ENCODE data around the gene CTAGE1. TPM values are rescaled to one million over a fixed set of nuclear protein-coding genes. Genes with fewer than 3 reads are reported as not detected.
"Not testable (repeated sequence)": the region's sequence is repeated elsewhere in the genome, so short reads cannot be mapped to it uniquely, and the experiment has no call there.

The CTAGE1 gene
- total and polyA plus RNA-seq, 7 donors, result not detected

DNA sequence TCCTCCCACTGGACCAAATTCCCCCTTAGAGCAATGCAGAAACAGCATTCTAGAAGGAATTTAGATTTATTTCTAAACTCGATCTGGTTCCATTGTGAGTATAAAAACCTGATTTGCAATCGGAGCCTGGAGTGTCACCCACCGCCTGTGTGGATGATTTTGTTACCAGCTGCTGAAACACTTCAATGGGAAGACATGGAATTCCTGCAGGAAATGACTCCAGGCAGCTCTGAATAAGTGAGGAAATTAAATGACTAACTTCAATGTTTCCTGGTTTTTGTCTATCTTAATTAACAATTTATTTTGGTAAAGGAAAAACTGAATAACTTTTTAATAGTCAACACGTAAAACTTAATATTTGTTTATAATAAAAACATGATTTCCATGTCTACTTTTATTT, 19.3 kb downstream of the CTAGE1 start:
- no peak overlapping the region for H3K4me3 ChIP-seq
- H3K9me3 ChIP-seq, result no peaks in the 10 kb centered on the region
- DNase-seq, result no peak
- no peak overlapping the region for H3K27ac ChIP-seq
- H3K4me1 ChIP-seq, result no peaks in the 10 kb centered on the region
- WGBS, 2 donors, result 77 to 90% methylated on average over 4 of the region's 4 CpGs
- H3K27me3 ChIP-seq, result no peaks in the 10 kb centered on the region
- H3K36me3 ChIP-seq, result no peaks in the 10 kb centered on the region
- TF ChIP-seq POLR2A (IDR thresholded peaks at IDR 0.05) (no peak), POLR2AphosphoS5 (IDR thresholded peaks at IDR 0.05) (no peak), EP300 (IDR thresholded peaks at IDR 0.05) (no peak), CTCF (IDR thresholded peaks at IDR 0.05) (no peak)
- intact Hi-C loops (cut with DNase I), result no loop called here

GRCh38 chr18:22394428-22394827, 23.3 kb downstream of the CTAGE1 start:
- TF ChIP-seq POLR2AphosphoS5 (IDR thresholded peaks at IDR 0.05) (no peak), CTCF (IDR thresholded peaks at IDR 0.05) (no peak), POLR2A (IDR thresholded peaks at IDR 0.05) (no peak), EP300 (IDR thresholded peaks at IDR 0.05) (no peak)
- intact Hi-C loops (cut with DNase I), result no loop called here
- H3K36me3 ChIP-seq, result no peaks in the 10 kb centered on the region
- no peak for DNase-seq
- no peaks in the 10 kb centered on the region for H3K27me3 ChIP-seq
- H3K9me3 ChIP-seq, result no peaks in the 10 kb centered on the region
- no peak overlapping the region for H3K4me3 ChIP-seq
- no peak overlapping the region for H3K27ac ChIP-seq
- peaks cover 0 to 8% (median 0%) of the 10 kb centered on the region in 4 donors for H3K4me1 ChIP-seq
- WGBS, 2 donors, result 85 to 90% methylated on average over 5 of the region's 5 CpGs

- H3K27me3 ChIP-seq; H3K4me1 ChIP-seq; H3K4me3 ChIP-seq; H3K9me3 ChIP-seq; H3K27ac ChIP-seq; DNase-seq; intact Hi-C loops (cut with DNase I); H3K36me3 ChIP-seq: not testable (repeated sequence)
- 62 to 75% methylated on average over 3 of the region's 3 CpGs for WGBS, 2 donors
Observed at GRCh38 chr18:22393164-22393563, 24.6 kb downstream of the CTAGE1 start.

DNA sequence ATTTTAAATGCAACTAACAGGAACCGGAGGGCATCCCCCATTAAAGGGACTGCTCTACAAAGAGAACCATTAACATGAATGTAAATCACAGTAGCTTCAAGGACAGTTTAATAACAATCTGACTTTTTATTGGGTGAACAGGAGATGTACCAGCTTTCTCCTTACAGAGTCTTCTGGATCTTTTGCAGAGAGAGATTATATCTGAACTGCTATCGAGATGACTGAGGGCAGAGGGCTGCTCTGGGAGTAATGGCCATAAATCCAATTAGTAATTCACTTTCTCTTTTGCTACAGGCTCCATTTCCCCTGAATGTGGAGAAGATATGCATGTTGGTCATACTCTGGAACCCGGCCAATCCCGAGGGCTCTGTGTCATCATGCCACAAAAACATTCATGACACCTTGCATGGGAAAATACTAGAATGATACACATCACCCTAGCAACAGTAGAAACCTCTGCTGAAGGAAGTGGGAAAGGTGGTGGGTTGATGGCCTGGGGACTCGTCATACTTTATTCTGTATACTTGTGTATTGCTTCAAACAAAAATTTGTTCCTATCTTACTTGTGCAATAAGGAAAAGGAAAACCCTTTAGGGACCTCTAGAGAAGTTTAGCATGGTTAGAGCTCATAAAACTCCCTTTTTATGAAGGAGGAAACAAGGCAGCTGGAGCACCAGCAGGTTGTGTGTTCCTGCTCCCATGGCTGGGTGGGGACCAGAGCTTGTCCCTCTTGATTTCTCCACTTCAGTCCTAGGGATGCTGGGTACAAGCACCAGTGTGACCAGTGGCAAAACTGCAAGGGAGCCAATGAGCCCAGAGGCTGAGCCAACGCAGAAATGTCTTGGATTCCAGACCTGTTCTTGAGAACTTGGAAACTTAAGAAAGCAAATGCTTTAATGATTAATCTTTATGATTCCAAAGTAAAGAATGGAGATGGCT, 26.0 kb downstream of the CTAGE1 start:
- intact Hi-C loops (cut with DNase I), result no loop called here
- DNase-seq, result no peak
- 7 to 43% methylated on average over 6 of the region's 6 CpGs for WGBS, 2 donors
- Histone ChIP-seq H3K4me3 (no peak overlapping the region), H3K36me3 (no peaks in the 10 kb centered on the region), H3K4me1 (peaks cover 0 to 8% (median 0%) of the 10 kb centered on the region in 4 donors), H3K27ac (no peak overlapping the region), H3K9me3 (no peaks in the 10 kb centered on the region), H3K27me3 (no peaks in the 10 kb centered on the region)
- TF ChIP-seq EP300 (IDR thresholded peaks at IDR 0.05) (no peak), CTCF (IDR thresholded peaks at IDR 0.05) (no peak), POLR2AphosphoS5 (IDR thresholded peaks at IDR 0.05) (no peak), POLR2A (IDR thresholded peaks at IDR 0.05) (no peak)

DNA sequence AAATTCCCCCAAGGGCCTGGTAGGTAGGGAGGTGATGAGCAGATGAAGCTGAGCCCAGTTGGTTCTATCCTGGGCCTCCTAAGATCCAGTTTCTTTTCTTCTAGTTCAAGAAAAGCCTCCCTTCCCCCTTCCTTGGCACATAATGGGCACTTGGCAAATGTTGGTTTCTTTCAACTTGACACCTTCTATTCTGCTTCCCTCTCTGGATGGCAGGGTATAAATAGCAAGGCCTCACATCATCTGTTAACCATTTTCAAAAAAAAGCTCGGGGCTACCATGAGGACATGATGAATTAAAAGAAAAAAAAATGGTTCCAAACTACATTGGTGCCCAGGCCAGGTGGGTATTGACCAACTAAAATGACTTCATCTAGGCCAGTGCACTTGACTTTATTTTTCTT, 29.9 kb downstream of the CTAGE1 start:
- Histone ChIP-seq H3K36me3 (no peaks in the 10 kb centered on the region), H3K9me3 (no peaks in the 10 kb centered on the region), H3K4me3 (no peak overlapping the region), H3K27me3 (no peaks in the 10 kb centered on the region), H3K27ac (no peak overlapping the region), H3K4me1 (peaks cover 0 to 8% (median 0%) of the 10 kb centered on the region in 4 donors)
- no peak for TF ChIP-seq EP300 (IDR thresholded peaks at IDR 0.05)
- no peak for TF ChIP-seq CTCF (IDR thresholded peaks at IDR 0.05)
- no peak for TF ChIP-seq POLR2AphosphoS5 (IDR thresholded peaks at IDR 0.05)
- TF ChIP-seq POLR2A (IDR thresholded peaks at IDR 0.05), result no peak
- no peak for DNase-seq
- WGBS, 2 donors, result 85 to 93% methylated on average over 1 of the region's 1 CpG
- intact Hi-C loops (cut with DNase I), result no loop called here

Measured in sigmoid colon (tissue), 7 donors.